K562 (cell line): ENCODE measurements around the gene FCRL3. TPM values are rescaled to one million over a fixed set of nuclear protein-coding genes. Genes with fewer than 3 reads are reported as not detected.
"Not testable (repeated sequence)": the region's sequence is repeated elsewhere in the genome, so short reads cannot be mapped to it uniquely, and the experiment has no call there.

Source experiments
- ATAC-seq: fragments of 200-7000 bp; cut with Tn5 transposase; 3 replicates; pipeline ENCODE4 v1.9.1; 2020; ENCODE audit warnings: moderate library complexity
- BruUV-seq: library from RNA; stranded (reverse); fragments of 400-500 nt; replicated peaks from 2 replicates; lab custom pipeline; 2021; lab: Mats Ljungman, UMichigan
- CTCF ChIA-PET: fragments of 300-600 bp; formaldehyde crosslinking; extraction: SDS; loops from one replicate; lab custom pipeline; 2021; ENCODE audit warnings: low intra/inter-chr PET ratio; lab: Yijun Ruan, JAX
- POLR2A ChIA-PET: fragments of 300-600, 350-650 bp; sonication (Branson Sonifier 250); formaldehyde crosslinking; extraction: SDS; loops from one replicate; lab custom pipeline; 2021; ENCODE audit warnings: antibody characterized with exemption, inconsistent platforms; lab: Yijun Ruan, JAX
- DNase-seq, 4 experiments: peaks; one replicate each; pipeline versions ENCODE4 v3.0.0 to v3.0.0-alpha.2; 2011 to 2018; ENCODE audit warnings: low spot score in 3 of 4, mixed read lengths in 3 of 4; ENCODE audit errors: extremely low read depth in 1 of 4
- FAIRE-seq: peaks from 2 replicates; lab custom pipeline; 2011; peaks lifted over from hg19 to GRCh38; lab: Jason Lieb, UNC
- H2AFZ ChIP-seq: 2 replicates; pipeline ENCODE4 v1.6.0; 2011; ENCODE audit warnings: low read depth, low read length, control low read depth, inconsistent platforms
- H3K27ac ChIP-seq: fragments of 200-600 bp; 3 replicates; pipeline ENCODE4 v1.8.0; 2011; ENCODE audit warnings: low read depth, mild to moderate bottlenecking, control low read depth, inconsistent platforms, low read length, moderate library complexity, mixed read lengths; ENCODE audit errors: extremely low read depth
- H3K27me3 ChIP-seq, 2 experiments: fragments of 300-600 bp in 1 of 2; 2 replicates in 1 of 2; 3 replicates in 1 of 2; pipeline versions ENCODE4 v1.6.0 to v1.8.0; 2011; ENCODE audit warnings: inconsistent platforms in 2 of 2, low read length in 2 of 2, mild to moderate bottlenecking in 1 of 2, mixed read lengths in 1 of 2, moderate library complexity in 1 of 2; ENCODE audit not compliant: control insufficient read depth in 2 of 2, insufficient read depth in 2 of 2
- H3K36me3 ChIP-seq: fragments of 300-600 bp; 3 replicates; pipeline ENCODE4 v1.8.0; 2011; ENCODE audit warnings: mild to moderate bottlenecking, low read length, inconsistent platforms; ENCODE audit not compliant: control insufficient read depth, insufficient read depth
- H3K4me1 ChIP-seq, 2 experiments: fragments of 200-600 bp in 1 of 2; replicated peaks in 1 of 2; 2 replicates in 1 of 2; 3 replicates in 1 of 2; pipeline versions ENCODE4 v1.5.1 to v1.8.0; 2011; ENCODE audit warnings: inconsistent platforms in 2 of 2, low read length in 2 of 2, mild to moderate bottlenecking in 1 of 2, mixed read lengths in 1 of 2, moderate library complexity in 1 of 2; ENCODE audit not compliant: control insufficient read depth in 2 of 2, insufficient read depth in 2 of 2
- H3K4me2 ChIP-seq: 2 replicates; pipeline ENCODE4 v1.6.1; 2011; ENCODE audit warnings: low read length, control low read depth, inconsistent platforms, mixed read lengths; ENCODE audit not compliant: insufficient read depth
- H3K4me3 ChIP-seq: fragments of 200-600 bp; sonication (generic), shearing (Covaris generic); 2 replicates; pipeline ENCODE4 v1.5.1; 2016; ENCODE audit warnings: control low read depth, inconsistent platforms
- H3K79me2 ChIP-seq: fragments of 200-600 bp; 3 replicates; pipeline ENCODE4 v1.8.0; 2011; ENCODE audit warnings: low read length, inconsistent platforms; ENCODE audit not compliant: control insufficient read depth, insufficient read depth
- H3K9ac ChIP-seq, 2 experiments: 2 replicates each; pipeline versions ENCODE4 v1.6.0 to v1.6.1; 2011; ENCODE audit warnings: low read depth in 2 of 2, low read length in 2 of 2, control low read depth in 1 of 2, inconsistent platforms in 1 of 2, mild to moderate bottlenecking in 1 of 2, mixed read lengths in 1 of 2; ENCODE audit not compliant: insufficient read depth in 1 of 2
- H3K9me1 ChIP-seq: one replicate; pipeline ENCODE4 v1.6.0; 2011; ENCODE audit warnings: inconsistent platforms, mild to moderate bottlenecking, low read length, moderate library complexity; ENCODE audit not compliant: control insufficient read depth, insufficient read depth
- H3K9me3 ChIP-seq: replicated peaks from 2 replicates; pipeline ENCODE4 v1.5.1; 2011; ENCODE audit warnings: low read depth, low read length, inconsistent platforms; ENCODE audit not compliant: control insufficient read depth, insufficient read depth
- H4K20me1 ChIP-seq: replicated peaks from 2 replicates; pipeline ENCODE4 v1.6.1; 2011; ENCODE audit warnings: low read length, inconsistent platforms, mixed read lengths; ENCODE audit not compliant: control insufficient read depth, insufficient read depth
- BCOR ChIP-seq: fragments of 450-650 bp; IDR thresholded peaks from 2 replicates; pipeline ENCODE4 v1.6.1; 2016
- CHD2 ChIP-seq: IDR thresholded peaks from 2 replicates; pipeline ENCODE4 v1.6.1; 2011; ENCODE audit warnings: low read depth, low read length
- MCM7 ChIP-seq, 2 experiments: fragments of 450-650 bp; IDR thresholded peaks; 2 replicates each; pipeline ENCODE4 v1.6.1; 2016 to 2018
- POLR2AphosphoS5 ChIP-seq: IDR thresholded peaks from 2 replicates; pipeline ENCODE4 v1.6.1; 2011; ENCODE audit warnings: mild to moderate bottlenecking, low read depth, low read length, moderate library complexity; ENCODE audit not compliant: control insufficient read depth, insufficient read depth
- PTBP1 ChIP-seq: fragments of 200-400 bp; formaldehyde crosslinking; IDR thresholded peaks from 2 replicates; pipeline ENCODE4 v1.6.1; 2017; ENCODE audit warnings: low read depth, low read length
- SNRNP70 ChIP-seq: fragments of 200-400 bp; formaldehyde crosslinking; optimal IDR thresholded peaks from 2 replicates; pipeline ENCODE3; 2017; ENCODE audit warnings: low read depth, low read length
- SREBF2 ChIP-seq: sonication (generic); formaldehyde crosslinking; IDR thresholded peaks from 2 replicates; pipeline ENCODE4 v1.4.0; 2020; ENCODE audit warnings: mild to moderate bottlenecking, missing genetic modification reagents
- TEAD2 ChIP-seq: fragments of 450-650 bp; IDR thresholded peaks from 2 replicates; pipeline ENCODE4 v1.6.1; 2016; ENCODE audit warnings: missing genetic modification characterization, control low read depth, missing compliant biosample characterization
- TSC22D4 ChIP-seq: fragments of 450-650 bp; IDR thresholded peaks from 2 replicates; pipeline ENCODE4 v1.6.1; 2016; ENCODE audit warnings: missing genetic modification characterization, missing biosample characterization, control low read depth
- ZNF174 ChIP-seq: fragments of 250-450 bp; sonication (Bioruptor Pico); IDR thresholded peaks from 2 replicates; pipeline ENCODE4 v1.4.0; 2020; ENCODE audit warnings: mild to moderate bottlenecking
- ZNF212 ChIP-seq: fragments of 450-650 bp; formaldehyde crosslinking; IDR thresholded peaks from 2 replicates; pipeline ENCODE4 v1.4.0; 2020; ENCODE audit warnings: mild to moderate bottlenecking
- ZNF324 ChIP-seq: fragments of 250-450 bp; sonication (Bioruptor Pico); IDR thresholded peaks from 2 replicates; pipeline ENCODE4 v1.4.0; 2020; ENCODE audit warnings: mild to moderate bottlenecking
- ZNF707 ChIP-seq: fragments of 250-450 bp; sonication (Bioruptor Pico); conservative IDR thresholded peaks from 2 replicates; pipeline ENCODE4 v1.8.0; 2022; ENCODE audit warnings: inconsistent platforms, mild to moderate bottlenecking, moderate library complexity
- ZNF766 ChIP-seq: fragments of 200-800 bp; sonication (Bioruptor generic); conservative IDR thresholded peaks from 2 replicates; pipeline ENCODE4 v1.6.1; 2016; ENCODE audit warnings: missing genetic modification characterization, missing compliant biosample characterization
- WGBS: fragments of 100-300 bp; shearing (Covaris generic); methylation state at CpG from one replicate; pipeline ENCODE4 v1.1.6; 2016; ENCODE audit warnings: low coverage, mixed read lengths; ENCODE audit not compliant: insufficient coverage; ENCODE audit errors: missing lambda C conversion rate; 5-methylcytosine and 5-hydroxymethylcytosine counted together
- in situ Hi-C: fragments of 300-500 bp; cut with MboI; formaldehyde crosslinking; loops from 4 replicates; pipeline ENCODE4 v1.15.0; 2018; ENCODE audit warnings: inconsistent platforms, mixed read lengths
- intact Hi-C: fragments of 100-400 bp; cut with micrococcal nuclease; formaldehyde crosslinking; loops from 2 replicates; pipeline ENCODE4 v1.14.2; 2022
- polyA plus RNA-seq, 8 experiments: library from polyadenylated mRNA; depleted of rRNA in 4 of 8; stranded (reverse) in 5 of 8; unstranded in 3 of 8; fragments of >200 nt; fragmentation: Nextera tagmentation in 2 of 8; fragmentation: Illumina TruSeq in 1 of 8; extraction: Ambion mirVana in 2 of 8; extraction: Trizol in 1 of 8; gene quantifications; 2 replicates each; pipeline versions ENCODE4 v1.2.1 to v1.2.3, GENCODE V29; 2011 to 2014; ENCODE audit warnings: inconsistent platforms in 1 of 8, missing spikeins in 1 of 8
- total RNA-seq, 7 experiments: library from RNA; depleted of rRNA in 6 of 7; stranded (reverse); fragments of >200 nt in 6 of 7; fragmentation: Illumina TruSeq in 2 of 7; extraction: Trizol in 2 of 7; gene quantifications; 2 replicates each; pipeline versions ENCODE4 v1.2.1 to v1.2.3, GENCODE V29; 2011 to 2021; ENCODE audit warnings: low replicate concordance in 1 of 7
- TF ChIP-seq, protein P1 (sequence below), 2 experiments: fragments of 200-800 bp in 1 of 2; sonication (Bioruptor generic) in 1 of 2; sonication (generic) in 1 of 2; formaldehyde crosslinking in 1 of 2; IDR thresholded peaks in 1 of 2; conservative IDR thresholded peaks in 1 of 2; 2 replicates each; pipeline versions ENCODE4 v1.5.0 to v1.6.1; 2016 to 2020; ENCODE audit warnings: missing compliant biosample characterization in 1 of 2, missing genetic modification characterization in 1 of 2, missing genetic modification reagents in 1 of 2

Gene FCRL3
- total and polyA plus RNA-seq, 9 of the 15 experiments (the other 6 are each of a cell fraction or from before 2014, with no cell fraction given): not detected

DNA sequence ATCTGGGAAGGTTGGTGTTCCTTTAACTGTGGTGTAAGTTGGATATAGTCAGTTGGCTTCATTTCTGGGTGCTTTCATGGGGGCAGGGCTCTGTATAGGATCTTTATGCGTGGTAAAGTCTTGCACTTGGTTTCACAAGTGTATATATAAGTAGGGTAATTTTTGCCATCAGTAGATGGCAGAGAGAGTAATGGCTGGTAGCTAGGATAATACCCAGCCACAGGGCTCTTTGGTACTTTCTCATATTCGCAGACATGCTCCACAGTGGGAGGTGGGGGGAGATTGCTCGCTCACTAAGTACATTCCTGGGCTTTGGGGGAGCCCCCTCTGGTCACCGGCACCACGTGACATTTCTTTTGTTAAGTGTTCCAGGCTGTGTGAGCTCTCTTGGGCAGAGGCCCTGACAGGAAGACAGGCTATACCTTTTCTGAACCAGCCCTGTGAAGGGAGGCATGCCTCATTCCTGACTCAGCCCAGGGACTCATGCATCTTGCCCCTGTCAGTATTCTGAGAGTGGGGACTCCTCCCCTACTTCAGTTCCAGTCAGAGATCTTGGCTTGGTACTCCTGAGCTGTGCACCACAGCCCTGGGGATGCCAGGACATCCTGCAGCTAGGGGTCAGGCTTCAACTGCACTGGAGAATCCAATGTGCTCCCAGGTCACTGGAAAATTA lies 38.8 kb upstream of the FCRL3 start (continued):
- no peak for TF ChIP-seq SREBF2 (CRISPR knock-in tag)
- no peak for TF ChIP-seq ZNF707

DNA sequence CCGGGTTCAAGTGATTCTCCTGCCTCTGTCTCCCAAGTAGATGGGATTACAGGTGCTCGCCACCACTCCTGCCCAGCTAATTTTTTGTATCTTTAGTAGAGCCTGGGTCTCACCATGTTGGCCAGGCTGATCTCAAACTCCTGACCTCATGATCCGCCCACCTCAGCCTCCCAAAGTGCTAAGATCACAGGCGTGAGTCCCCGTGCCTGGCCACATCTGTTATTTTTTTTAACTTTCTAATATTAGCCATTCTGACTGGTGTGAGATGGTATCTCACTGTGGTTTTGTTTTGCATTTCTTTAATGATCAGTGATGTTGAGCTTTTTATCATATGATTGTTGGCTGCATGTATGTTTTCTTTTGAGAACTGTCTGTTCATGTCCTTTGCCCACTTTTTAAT lies 35.4 kb upstream of the FCRL3 start:
- ATAC-seq, FAIRE-seq: not testable (repeated sequence)

DNA sequence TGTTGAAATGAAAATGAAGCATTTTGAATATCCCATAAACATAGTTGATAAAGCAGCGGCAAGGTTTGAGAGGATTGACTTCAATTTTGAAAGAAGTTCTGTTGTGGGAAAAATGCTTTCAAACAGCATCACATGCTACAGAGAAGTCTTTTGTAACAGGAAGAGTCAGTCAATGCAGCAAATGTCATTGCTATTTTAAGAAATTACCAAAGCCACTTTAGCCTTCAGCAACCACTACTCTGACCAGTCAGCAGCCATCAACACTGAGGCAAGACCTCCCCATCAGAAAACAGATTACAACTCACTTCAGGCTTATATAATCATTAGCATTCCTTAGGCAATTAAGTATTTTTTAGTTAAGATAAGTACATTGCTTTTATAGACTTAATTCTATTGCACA lies 33.8 kb upstream of the FCRL3 start:
- Histone ChIP-seq H3K27ac (no peak overlapping the region), H3K27me3 (no peaks in the 10 kb centered on the region), H3K9ac (no peak overlapping the region), H3K36me3 (no peaks in the 10 kb centered on the region), H3K4me1 (no peaks in the 10 kb centered on the region), H4K20me1 (no peaks in the 10 kb centered on the region), H3K9me1 (no peaks in the 10 kb centered on the region), H3K9me3 (no peaks in the 10 kb centered on the region), H2AFZ (no peak overlapping the region), H3K4me3 (no peak overlapping the region), H3K79me2 (no peaks in the 10 kb centered on the region), H3K4me2 (no peak overlapping the region)
- in situ Hi-C loops: no loop called here
- DNase-seq: no peak
- FAIRE-seq: no peak
- BruUV-seq: no TSS peak
- 0% methylated on average over 1 of the region's 1 CpG for WGBS
- ChIA-PET POLR2A (no interaction called here), CTCF (no interaction called here)
- no peak for ATAC-seq
- intact Hi-C loops: no loop called here
- no peak for TF ChIP-seq ZNF212
- TF ChIP-seq TSC22D4: no peak
- TF ChIP-seq, protein P1, sequence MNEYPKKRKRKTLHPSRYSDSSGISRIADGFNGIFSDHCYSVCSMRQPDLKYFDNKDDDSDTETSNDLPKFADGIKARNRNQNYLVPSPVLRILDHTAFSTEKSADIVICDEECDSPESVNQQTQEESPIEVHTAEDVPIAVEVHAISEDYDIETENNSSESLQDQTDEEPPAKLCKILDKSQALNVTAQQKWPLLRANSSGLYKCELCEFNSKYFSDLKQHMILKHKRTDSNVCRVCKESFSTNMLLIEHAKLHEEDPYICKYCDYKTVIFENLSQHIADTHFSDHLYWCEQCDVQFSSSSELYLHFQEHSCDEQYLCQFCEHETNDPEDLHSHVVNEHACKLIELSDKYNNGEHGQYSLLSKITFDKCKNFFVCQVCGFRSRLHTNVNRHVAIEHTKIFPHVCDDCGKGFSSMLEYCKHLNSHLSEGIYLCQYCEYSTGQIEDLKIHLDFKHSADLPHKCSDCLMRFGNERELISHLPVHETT (CRISPR knock-in tag; conservative IDR thresholded peaks at IDR 0.05 in 1 of 2, IDR thresholded peaks at IDR 0.05 in 1 of 2): no peak
- no peak for TF ChIP-seq TEAD2 (tag)
- no peak for TF ChIP-seq PTBP1
- no peak for TF ChIP-seq SNRNP70
- no peak for TF ChIP-seq BCOR
- TF ChIP-seq CHD2: no peak
- TF ChIP-seq ZNF766 (CRISPR knock-in tag): no peak
- no peak for TF ChIP-seq ZNF174 (CRISPR knock-in tag)
- no peak for TF ChIP-seq MCM7 (IDR thresholded peaks at IDR 0.05)
- no peak for TF ChIP-seq ZNF324 (CRISPR knock-in tag)
- no peak for TF ChIP-seq POLR2AphosphoS5

More for the DNA sequence above, 35.4 kb upstream of the FCRL3 start:
- intact Hi-C loops, H3K9me3 ChIP-seq, H3K27ac ChIP-seq, H3K36me3 ChIP-seq, POLR2A ChIA-PET, H3K4me3 ChIP-seq, H3K4me1 ChIP-seq, H4K20me1 ChIP-seq, in situ Hi-C loops, H3K9me1 ChIP-seq, H3K9ac ChIP-seq, H2AFZ ChIP-seq, H3K27me3 ChIP-seq, CTCF ChIA-PET, H3K4me2 ChIP-seq, BruUV-seq, DNase-seq, H3K79me2 ChIP-seq: not testable (repeated sequence)
- 2% methylated on average over 4 of the region's 5 CpGs for whole genome bisulfite sequencing
